ENCODE data around the gene HSD11B1.
"Not testable (repeated sequence)": the region's sequence is repeated elsewhere in the genome, so short reads cannot be mapped to it uniquely, and the experiment has no call there.

Gene HSD11B1

GRCh38 chr1:209689477-209689876 lies 15.2 kb upstream of the HSD11B1 start:
- no peak overlapping the region for H3K4me3 ChIP-seq (ENCODE audit: low read depth, low read length)
- no peak for DNase-seq (ENCODE audit: low read depth)
- in situ Hi-C loops (cut with HindIII; ENCODE audit: low sequenced_read_pairs): no loop called here
- no peak for TF ChIP-seq CTCF (IDR thresholded peaks at IDR 0.05; ENCODE audit: low read depth, low read length, missing control alignments)

GRCh38 chr1:209691237-209691636 lies 13.4 kb upstream of the HSD11B1 start:
- H3K4me3 ChIP-seq (ENCODE audit: low read depth, low read length): no peak overlapping the region
- TF ChIP-seq CTCF (IDR thresholded peaks at IDR 0.05; ENCODE audit: low read depth, low read length, missing control alignments): no peak
- in situ Hi-C loops (cut with HindIII; ENCODE audit: low sequenced_read_pairs): no loop called here
- no peak for DNase-seq (ENCODE audit: low read depth)

GRCh38 chr1:209692296-209692695 lies 12.3 kb upstream of the HSD11B1 start:
- TF ChIP-seq CTCF (IDR thresholded peaks at IDR 0.05; ENCODE audit: low read depth, low read length, missing control alignments): no peak
- H3K4me3 ChIP-seq (ENCODE audit: low read depth, low read length): no peak overlapping the region
- DNase-seq (ENCODE audit: low read depth): no peak
- in situ Hi-C loops (cut with HindIII; ENCODE audit: low sequenced_read_pairs): no loop called here

GRCh38 chr1:209692745-209693504 lies 11.7 kb upstream of the HSD11B1 start:
- peak; percentile 82 for TF ChIP-seq CTCF (IDR thresholded peaks at IDR 0.05; ENCODE audit: low read depth, low read length, missing control alignments)
- in situ Hi-C loops (cut with HindIII; ENCODE audit: low sequenced_read_pairs): no loop called here
- H3K4me3 ChIP-seq (ENCODE audit: low read depth, low read length): no peak overlapping the region
- peak; percentile 68 for DNase-seq (ENCODE audit: low read depth)

- no peak for TF ChIP-seq CTCF (IDR thresholded peaks at IDR 0.05; ENCODE audit: low read depth, low read length, missing control alignments)
- in situ Hi-C loops (cut with HindIII; ENCODE audit: low sequenced_read_pairs): no loop called here
- no peak for DNase-seq (ENCODE audit: low read depth)
- no peak overlapping the region for H3K4me3 ChIP-seq (ENCODE audit: low read depth, low read length)
Measured at GRCh38 chr1:209696673-209697072, 8.0 kb upstream of the HSD11B1 start.

- TF ChIP-seq CTCF (IDR thresholded peaks at IDR 0.05; ENCODE audit: low read depth, low read length, missing control alignments): no peak
- in situ Hi-C loops (cut with HindIII; ENCODE audit: low sequenced_read_pairs): no loop called here
- no peak overlapping the region for H3K4me3 ChIP-seq (ENCODE audit: low read depth, low read length)
- no peak for DNase-seq (ENCODE audit: low read depth)
Measured at GRCh38 chr1:209697126-209697525, 7.5 kb upstream of the HSD11B1 start.

GRCh38 chr1:209700686-209701085 lies 4.0 kb upstream of the HSD11B1 start:
- in situ Hi-C loops (cut with HindIII; ENCODE audit: low sequenced_read_pairs); DNase-seq (ENCODE audit: low read depth): not testable (repeated sequence)

More at GRCh38 chr1:209700686-209701085, 4.0 kb upstream of the HSD11B1 start:
- H3K4me3 ChIP-seq (ENCODE audit: low read depth, low read length): not testable (repeated sequence)

Data from astrocyte of the cerebellum (primary cell).